Measurements from ENCODE around the gene CRACDL. TPM values are rescaled to one million over a fixed set of nuclear protein-coding genes. Genes with fewer than 3 reads are reported as not detected.

CRACDL gene
- total and polyA plus RNA-seq, 4 donors = 0.67 to 7.5 (median 6.2) TPM

- no peaks in the 10 kb centered on the region for H3K9me3 ChIP-seq (ENCODE audit: control insufficient read depth, low read length)
- H3K4me1 ChIP-seq (ENCODE audit: control insufficient read depth in 1 of 2, insufficient read depth in 2 of 2, low read length in 2 of 2) = no peaks in the 10 kb centered on the region
- no peaks in the 10 kb centered on the region for H3K36me3 ChIP-seq (ENCODE audit: control insufficient read depth in 1 of 2, insufficient read depth in 2 of 2, low read length in 1 of 2)
- DNase-seq (no peak), ATAC-seq (ENCODE audit: low FRiP score) (no peak)
- H3K27ac ChIP-seq (ENCODE audit: low read depth in 1 of 2, low read length in 2 of 2) = no peak overlapping the region
- H3K4me3 ChIP-seq (ENCODE audit: low read length in 2 of 2) = no peak overlapping the region
- intact Hi-C loops (cut with DNase I) = no loop called here
- WGBS, 2 donors = 96 to 98% methylated on average over 2 of the region's 2 CpGs
- H3K27me3 ChIP-seq (ENCODE audit: control insufficient read depth in 1 of 2, insufficient read depth in 2 of 2, low read length in 1 of 2) = no peaks in the 10 kb centered on the region
Observed at GRCh38 chr2:98815795-98816194, 120.2 kb downstream of the CRACDL start.

- Histone ChIP-seq H3K4me1 (ENCODE audit: control insufficient read depth in 1 of 2, insufficient read depth in 2 of 2, low read length in 2 of 2) (no peaks in the 10 kb centered on the region), H3K9me3 (ENCODE audit: control insufficient read depth, low read length) (no peaks in the 10 kb centered on the region), H3K36me3 (ENCODE audit: control insufficient read depth in 1 of 2, insufficient read depth in 2 of 2, low read length in 1 of 2) (no peaks in the 10 kb centered on the region), H3K27ac (ENCODE audit: low read depth in 1 of 2, low read length in 2 of 2) (no peak overlapping the region), H3K27me3 (ENCODE audit: control insufficient read depth in 1 of 2, insufficient read depth in 2 of 2, low read length in 1 of 2) (no peaks in the 10 kb centered on the region), H3K4me3 (ENCODE audit: low read length in 2 of 2) (no peak overlapping the region)
- ATAC-seq (ENCODE audit: low FRiP score) = no peak
- no peak for DNase-seq
- intact Hi-C loops (cut with DNase I) = no loop called here
- WGBS, 2 donors = 96 to 97% methylated on average over 2 of the region's 2 CpGs
Observed at GRCh38 chr2:98811766-98812165, 124.3 kb downstream of the CRACDL start.

GRCh38 chr2:98810588-98810928 lies 125.5 kb downstream of the CRACDL start:
- Histone ChIP-seq H3K9me3 (ENCODE audit: control insufficient read depth, low read length) (no peaks in the 10 kb centered on the region), H3K27ac (ENCODE audit: low read depth in 1 of 2, low read length in 2 of 2) (no peak overlapping the region), H3K4me3 (ENCODE audit: low read length in 2 of 2) (no peak overlapping the region), H3K36me3 (ENCODE audit: control insufficient read depth in 1 of 2, insufficient read depth in 2 of 2, low read length in 1 of 2) (no peaks in the 10 kb centered on the region), H3K27me3 (ENCODE audit: control insufficient read depth in 1 of 2, insufficient read depth in 2 of 2, low read length in 1 of 2) (no peaks in the 10 kb centered on the region), H3K4me1 (ENCODE audit: control insufficient read depth in 1 of 2, insufficient read depth in 2 of 2, low read length in 2 of 2) (peaks cover 2 to 3% of the 10 kb centered on the region in 2 donors)
- ATAC-seq (ENCODE audit: low FRiP score) (no peak), DNase-seq (no peak)
- intact Hi-C loops (cut with DNase I) = no loop called here
- WGBS, 2 donors = 9 to 10% methylated on average over 3 of the region's 3 CpGs

GRCh38 chr2:98809878-98810587 lies 126.0 kb downstream of the CRACDL start:
- Histone ChIP-seq H3K27me3 (ENCODE audit: control insufficient read depth in 1 of 2, insufficient read depth in 2 of 2, low read length in 1 of 2) (no peaks in the 10 kb centered on the region), H3K36me3 (ENCODE audit: control insufficient read depth in 1 of 2, insufficient read depth in 2 of 2, low read length in 1 of 2) (no peaks in the 10 kb centered on the region), H3K27ac (ENCODE audit: low read depth in 1 of 2, low read length in 2 of 2) (no peak overlapping the region), H3K9me3 (ENCODE audit: control insufficient read depth, low read length) (no peaks in the 10 kb centered on the region), H3K4me1 (ENCODE audit: control insufficient read depth in 1 of 2, insufficient read depth in 2 of 2, low read length in 2 of 2) (peaks cover 2 to 3% of the 10 kb centered on the region in 2 donors), H3K4me3 (ENCODE audit: low read length in 2 of 2) (no peak overlapping the region)
- ATAC-seq (ENCODE audit: low FRiP score) = no peak
- WGBS, 2 donors = 8 to 10% methylated on average over 7 of the region's 7 CpGs
- intact Hi-C loops (cut with DNase I) = loop anchor here in 1 of 2 donors (5.0 kb wide), 1 partner anchor 43 kb away; no protein-coding TSS in a partner anchor
- DNase-seq = no peak

- DNase-seq (no peak), ATAC-seq (ENCODE audit: low FRiP score) (no peak)
- H3K4me1 ChIP-seq (ENCODE audit: control insufficient read depth in 1 of 2, insufficient read depth in 2 of 2, low read length in 2 of 2) = peaks cover 2 to 3% of the 10 kb centered on the region in 2 donors
- no peaks in the 10 kb centered on the region for H3K27me3 ChIP-seq (ENCODE audit: control insufficient read depth in 1 of 2, insufficient read depth in 2 of 2, low read length in 1 of 2)
- WGBS, 2 donors = 94 to 100% methylated on average over 4 of the region's 4 CpGs
- H3K9me3 ChIP-seq (ENCODE audit: control insufficient read depth, low read length) = no peaks in the 10 kb centered on the region
- H3K4me3 ChIP-seq (ENCODE audit: low read length in 2 of 2) = no peak overlapping the region
- H3K27ac ChIP-seq (ENCODE audit: low read depth in 1 of 2, low read length in 2 of 2) = no peak overlapping the region
- intact Hi-C loops (cut with DNase I) = loop anchor here in 1 of 2 donors (5.0 kb wide), 1 partner anchor 42 kb away; no protein-coding TSS in a partner anchor
- H3K36me3 ChIP-seq (ENCODE audit: control insufficient read depth in 1 of 2, insufficient read depth in 2 of 2, low read length in 1 of 2) = no peaks in the 10 kb centered on the region
Observed at GRCh38 chr2:98809116-98809515, 126.9 kb downstream of the CRACDL start.

- DNase-seq (no peak), ATAC-seq (ENCODE audit: low FRiP score) (no peak)
- Histone ChIP-seq H3K27ac (ENCODE audit: low read depth in 1 of 2, low read length in 2 of 2) (no peak overlapping the region), H3K9me3 (ENCODE audit: control insufficient read depth, low read length) (no peaks in the 10 kb centered on the region), H3K4me3 (ENCODE audit: low read length in 2 of 2) (no peak overlapping the region), H3K4me1 (ENCODE audit: control insufficient read depth in 1 of 2, insufficient read depth in 2 of 2, low read length in 2 of 2) (peaks cover 2 to 3% of the 10 kb centered on the region in 2 donors), H3K27me3 (ENCODE audit: control insufficient read depth in 1 of 2, insufficient read depth in 2 of 2, low read length in 1 of 2) (no peaks in the 10 kb centered on the region), H3K36me3 (ENCODE audit: control insufficient read depth in 1 of 2, insufficient read depth in 2 of 2, low read length in 1 of 2) (no peaks in the 10 kb centered on the region)
- intact Hi-C loops (cut with DNase I) = loop anchor here in 1 of 2 donors (5.0 kb wide), 1 partner anchor 41 kb away; no protein-coding TSS in a partner anchor
- WGBS, 2 donors = 98% methylated on average over 3 of the region's 3 CpGs
Observed at GRCh38 chr2:98808546-98808945, 127.5 kb downstream of the CRACDL start.

- intact Hi-C loops (cut with DNase I) = loop anchor here in 1 of 2 donors (5.0 kb wide), 1 partner anchor 41 kb away; no protein-coding TSS in a partner anchor
- DNase-seq = no peak
- H3K4me3 ChIP-seq (ENCODE audit: low read length in 2 of 2) = no peak overlapping the region
- H3K4me1 ChIP-seq (ENCODE audit: control insufficient read depth in 1 of 2, insufficient read depth in 2 of 2, low read length in 2 of 2) = peaks cover 2 to 3% of the 10 kb centered on the region in 2 donors
- H3K27ac ChIP-seq (ENCODE audit: low read depth in 1 of 2, low read length in 2 of 2) = no peak overlapping the region
- H3K27me3 ChIP-seq (ENCODE audit: control insufficient read depth in 1 of 2, insufficient read depth in 2 of 2, low read length in 1 of 2) = no peaks in the 10 kb centered on the region
- no peaks in the 10 kb centered on the region for H3K9me3 ChIP-seq (ENCODE audit: control insufficient read depth, low read length)
- 94 to 95% methylated on average over 9 of the region's 9 CpGs for WGBS, 2 donors
- no peak for ATAC-seq (ENCODE audit: low FRiP score)
- H3K36me3 ChIP-seq (ENCODE audit: control insufficient read depth in 1 of 2, insufficient read depth in 2 of 2, low read length in 1 of 2) = no peaks in the 10 kb centered on the region
Observed at GRCh38 chr2:98807929-98808328, 128.1 kb downstream of the CRACDL start.

GRCh38 chr2:98807221-98807620 lies 128.8 kb downstream of the CRACDL start:
- Histone ChIP-seq H3K27me3 (ENCODE audit: control insufficient read depth in 1 of 2, insufficient read depth in 2 of 2, low read length in 1 of 2) (no peaks in the 10 kb centered on the region), H3K4me3 (ENCODE audit: low read length in 2 of 2) (no peak overlapping the region), H3K4me1 (ENCODE audit: control insufficient read depth in 1 of 2, insufficient read depth in 2 of 2, low read length in 2 of 2) (peaks cover 2 to 3% of the 10 kb centered on the region in 2 donors), H3K27ac (ENCODE audit: low read depth in 1 of 2, low read length in 2 of 2) (no peak overlapping the region), H3K36me3 (ENCODE audit: control insufficient read depth in 1 of 2, insufficient read depth in 2 of 2, low read length in 1 of 2) (no peaks in the 10 kb centered on the region), H3K9me3 (ENCODE audit: control insufficient read depth, low read length) (no peaks in the 10 kb centered on the region)
- DNase-seq (no peak), ATAC-seq (ENCODE audit: low FRiP score) (no peak)
- intact Hi-C loops (cut with DNase I) = loop anchor here in 1 of 2 donors (5.0 kb wide), 1 partner anchor 40 kb away; no protein-coding TSS in a partner anchor
- WGBS, 2 donors = 96 to 99% methylated on average over 3 of the region's 3 CpGs

- H3K27ac ChIP-seq (ENCODE audit: low read depth in 1 of 2, low read length in 2 of 2) = no peak overlapping the region
- H3K4me3 ChIP-seq (ENCODE audit: low read length in 2 of 2) = no peak overlapping the region
- ATAC-seq (ENCODE audit: low FRiP score) (peak; percentile 81), DNase-seq (peak; percentile 89 to 90)
- intact Hi-C loops (cut with DNase I) = loop anchor here in 1 of 2 donors (1.0 to 5.0 kb wide), 2 partner anchors 39 to 75 kb away; partner anchors contain the start of gene MGAT4A
- H3K9me3 ChIP-seq (ENCODE audit: control insufficient read depth, low read length) = no peaks in the 10 kb centered on the region
- no peaks in the 10 kb centered on the region for H3K36me3 ChIP-seq (ENCODE audit: control insufficient read depth in 1 of 2, insufficient read depth in 2 of 2, low read length in 1 of 2)
- 4 to 5% methylated on average over 7 of the region's 7 CpGs for WGBS, 2 donors
- H3K27me3 ChIP-seq (ENCODE audit: control insufficient read depth in 1 of 2, insufficient read depth in 2 of 2, low read length in 1 of 2) = no peaks in the 10 kb centered on the region
- H3K4me1 ChIP-seq (ENCODE audit: control insufficient read depth in 1 of 2, insufficient read depth in 2 of 2, low read length in 2 of 2) = peaks cover 2 to 3% of the 10 kb centered on the region in 2 donors
Observed at GRCh38 chr2:98806236-98806697, 129.8 kb downstream of the CRACDL start.

Measured in aorta (tissue), 5 donors.